Fibroblast of villous mesenchyme (primary cell): Measurements from ENCODE around the gene C1GALT1. TPM values are rescaled to one million over a fixed set of nuclear protein-coding genes. Genes with fewer than 3 reads are reported as not detected.

Experiments
- DNase-seq: peaks from one replicate; pipeline ENCODE4 v3.0.0-alpha.2; 2010; ENCODE audit warnings: low read depth
- H3K4me3 ChIP-seq: 2 replicates; pipeline ENCODE4 v1.5.1; 2011; ENCODE audit warnings: low read depth, mild to moderate bottlenecking, low read length
- total RNA-seq: library from RNA; depleted of rRNA; stranded (reverse); fragments of >200 nt; gene quantifications from 2 replicates; pipeline ENCODE4 v1.2.3, GENCODE V29; 2012
- TF ChIP-seq, protein P1 (sequence below): IDR thresholded peaks from 2 replicates; pipeline ENCODE4 v1.5.1; 2012; ENCODE audit warnings: low read depth, mild to moderate bottlenecking, low read length; ENCODE audit not compliant: insufficient read depth

Gene C1GALT1
- total RNA-seq, 1 donor = 11.7 TPM

DNA sequence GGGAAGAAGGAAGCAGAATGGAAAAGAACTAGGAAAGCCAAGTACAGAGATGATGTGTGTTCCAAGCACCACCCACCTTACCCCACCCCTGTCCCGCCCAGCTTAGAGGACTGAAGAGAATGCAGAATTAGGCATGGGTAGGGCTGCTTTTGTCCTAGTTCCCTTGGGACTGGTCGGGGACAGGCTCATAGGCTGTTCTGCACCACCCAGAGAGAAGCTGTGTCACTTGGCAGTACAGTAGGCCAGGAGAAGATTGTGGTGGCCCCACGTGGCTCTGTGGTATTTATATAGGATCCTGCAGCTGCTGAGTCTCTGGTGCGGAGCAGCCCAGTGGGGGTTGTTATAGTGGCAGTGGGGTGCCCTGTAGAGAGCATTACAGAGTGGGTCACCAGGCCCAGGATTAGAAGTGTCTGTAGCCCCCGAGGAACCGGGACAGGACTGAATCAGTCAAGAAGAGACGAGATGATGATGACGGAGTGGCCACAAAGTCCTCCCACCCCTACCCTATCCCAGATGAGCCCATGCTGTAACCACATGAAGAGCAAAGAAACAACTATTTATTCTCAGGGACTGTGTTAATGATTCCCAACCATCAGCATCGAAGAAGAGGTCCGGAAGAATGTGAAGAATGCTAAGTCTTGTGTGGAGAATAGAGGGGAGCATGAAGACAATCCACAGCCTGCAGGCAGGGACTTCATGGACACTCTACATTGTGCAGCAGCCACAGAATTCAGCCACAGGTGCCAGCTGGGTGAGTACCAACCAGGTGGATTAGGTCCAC is 88.9 kb downstream of the C1GALT1 start:
- no peak overlapping the region for H3K4me3 ChIP-seq
- TF ChIP-seq, protein P1, sequence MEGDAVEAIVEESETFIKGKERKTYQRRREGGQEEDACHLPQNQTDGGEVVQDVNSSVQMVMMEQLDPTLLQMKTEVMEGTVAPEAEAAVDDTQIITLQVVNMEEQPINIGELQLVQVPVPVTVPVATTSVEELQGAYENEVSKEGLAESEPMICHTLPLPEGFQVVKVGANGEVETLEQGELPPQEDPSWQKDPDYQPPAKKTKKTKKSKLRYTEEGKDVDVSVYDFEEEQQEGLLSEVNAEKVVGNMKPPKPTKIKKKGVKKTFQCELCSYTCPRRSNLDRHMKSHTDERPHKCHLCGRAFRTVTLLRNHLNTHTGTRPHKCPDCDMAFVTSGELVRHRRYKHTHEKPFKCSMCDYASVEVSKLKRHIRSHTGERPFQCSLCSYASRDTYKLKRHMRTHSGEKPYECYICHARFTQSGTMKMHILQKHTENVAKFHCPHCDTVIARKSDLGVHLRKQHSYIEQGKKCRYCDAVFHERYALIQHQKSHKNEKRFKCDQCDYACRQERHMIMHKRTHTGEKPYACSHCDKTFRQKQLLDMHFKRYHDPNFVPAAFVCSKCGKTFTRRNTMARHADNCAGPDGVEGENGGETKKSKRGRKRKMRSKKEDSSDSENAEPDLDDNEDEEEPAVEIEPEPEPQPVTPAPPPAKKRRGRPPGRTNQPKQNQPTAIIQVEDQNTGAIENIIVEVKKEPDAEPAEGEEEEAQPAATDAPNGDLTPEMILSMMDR = no peak
- DNase-seq = no peak

DNA sequence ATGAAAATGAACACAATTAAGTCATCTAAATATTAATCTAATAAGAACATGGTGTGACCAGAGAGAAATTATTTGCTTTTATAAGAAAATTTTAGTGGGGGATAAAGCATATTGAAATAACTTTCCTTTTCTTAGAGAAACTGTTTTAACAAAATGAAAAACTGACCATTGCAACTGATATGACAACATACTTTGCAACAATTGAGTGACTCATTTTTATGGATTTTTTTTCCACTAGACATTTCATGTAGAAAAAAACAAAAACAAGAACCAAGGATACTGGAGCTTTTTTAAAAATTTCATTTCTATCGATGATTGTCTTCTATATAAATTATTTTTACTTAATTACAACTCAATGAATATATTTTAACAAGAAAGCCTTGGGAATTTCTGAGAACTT is 90.0 kb downstream of the C1GALT1 start:
- no peak for DNase-seq
- TF ChIP-seq, protein P1 = no peak
- H3K4me3 ChIP-seq = no peak overlapping the region

DNA sequence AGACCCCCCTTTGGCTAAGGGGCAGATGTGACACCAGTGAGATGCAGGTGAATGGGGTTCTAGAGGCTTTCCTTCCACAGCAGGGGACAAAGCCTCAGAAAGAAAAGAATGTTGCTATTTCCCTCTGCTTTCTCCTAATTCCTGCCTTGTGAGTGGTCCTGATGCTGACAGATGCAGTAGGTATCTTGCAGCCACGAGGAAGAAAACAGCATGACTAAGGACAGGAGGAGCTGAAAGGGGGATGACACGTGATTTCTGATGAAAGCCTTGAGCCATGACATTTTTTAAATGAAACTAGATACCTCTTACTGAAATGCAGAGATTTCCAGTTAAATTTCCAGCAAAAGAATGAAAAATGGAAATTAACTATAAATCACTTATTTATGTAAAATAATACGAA is 92.4 kb downstream of the C1GALT1 start:
- TF ChIP-seq, protein P1 = no peak
- no peak for DNase-seq
- H3K4me3 ChIP-seq = no peak overlapping the region

DNA sequence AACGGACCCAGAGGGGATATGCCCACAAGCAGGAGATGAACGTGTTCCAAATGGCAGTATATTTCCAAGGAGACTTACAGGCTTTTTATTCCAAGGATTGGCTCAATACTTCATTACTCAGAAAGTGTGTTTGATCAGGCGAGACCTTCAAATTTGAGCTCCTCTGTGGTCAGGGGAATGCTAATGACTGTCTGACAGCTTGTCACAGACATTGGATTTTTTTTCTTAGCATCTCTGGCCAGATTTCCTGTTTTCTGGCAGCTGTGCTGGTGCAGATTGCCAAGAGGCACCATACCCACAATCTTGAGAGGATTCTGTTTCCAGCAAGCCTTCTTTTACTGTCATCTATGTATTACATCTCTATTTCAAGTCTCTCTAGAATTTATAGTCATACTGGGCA is 93.8 kb downstream of the C1GALT1 start:
- no peak overlapping the region for H3K4me3 ChIP-seq
- TF ChIP-seq, protein P1 = no peak
- no peak for DNase-seq

DNA sequence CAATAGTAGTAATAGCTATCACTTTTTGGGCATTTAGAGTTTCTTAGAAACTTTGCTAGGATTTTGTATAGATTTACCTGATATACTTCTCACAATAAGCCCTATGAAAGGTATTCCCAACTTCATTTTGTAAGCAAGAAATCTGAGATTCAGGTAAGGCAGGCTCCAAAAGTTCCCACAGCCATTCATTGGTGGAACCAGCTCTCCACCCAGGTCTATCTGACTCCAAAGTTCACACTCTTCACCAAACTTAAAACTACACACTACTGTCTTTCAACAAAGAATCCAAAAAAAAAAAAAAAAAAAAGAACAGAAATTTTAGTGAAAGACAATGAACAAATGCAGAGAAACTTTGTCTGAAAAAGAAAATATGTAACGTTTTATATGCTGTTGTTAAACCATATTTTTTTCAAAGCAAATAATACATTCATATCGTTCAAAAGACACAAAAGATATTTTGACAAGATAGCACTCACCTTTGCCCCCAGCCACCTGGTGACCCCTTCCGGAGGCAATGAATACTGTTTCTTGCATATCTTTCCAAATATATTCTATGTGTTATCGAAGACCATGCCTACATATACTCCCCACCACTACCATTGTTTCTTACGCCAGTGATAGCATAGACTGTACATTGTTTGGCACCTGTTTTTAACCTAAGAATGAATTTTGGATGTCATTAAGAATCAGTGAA is 108.2 kb downstream of the C1GALT1 start:
- DNase-seq = no peak
- TF ChIP-seq, protein P1 = no peak
- no peak overlapping the region for H3K4me3 ChIP-seq

DNA sequence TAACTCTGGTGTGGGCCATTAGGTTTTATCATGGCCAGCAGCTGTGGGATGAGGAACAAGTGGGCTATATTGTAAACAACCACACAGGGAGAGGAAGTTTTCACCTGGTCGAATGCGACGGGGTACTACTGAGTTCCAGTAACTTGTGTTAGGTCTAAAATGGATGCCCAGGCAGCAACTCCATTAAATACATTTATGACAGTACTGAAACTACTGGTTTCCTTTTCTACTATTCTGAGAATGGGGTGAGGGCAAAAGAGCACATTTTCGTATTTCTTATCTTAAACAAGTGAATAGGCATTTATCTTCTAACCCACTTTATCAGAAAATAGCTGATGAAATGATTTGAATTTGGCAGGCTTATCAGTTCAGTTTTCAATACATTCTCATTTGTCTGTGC is 109.7 kb downstream of the C1GALT1 start:
- no peak overlapping the region for H3K4me3 ChIP-seq
- DNase-seq = no peak
- TF ChIP-seq, protein P1 = no peak

DNA sequence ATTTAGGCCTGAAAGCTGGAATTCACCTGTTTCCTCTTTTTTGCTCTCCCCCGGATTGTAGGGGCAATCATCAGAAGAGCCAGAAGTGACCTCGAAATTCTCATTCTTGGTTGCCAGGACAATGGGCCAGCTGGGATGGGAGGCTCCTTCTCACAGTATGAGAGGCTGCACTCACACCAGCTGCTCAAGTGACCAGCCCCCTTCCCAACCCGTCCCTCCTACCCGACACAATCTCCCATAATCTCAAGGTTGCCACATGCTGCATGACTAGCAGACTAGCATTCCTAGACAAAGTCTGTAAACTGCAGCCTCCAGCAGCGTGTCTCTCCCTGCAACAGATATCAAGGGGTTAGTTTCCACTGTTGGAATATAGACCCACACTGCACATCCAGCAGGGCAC is 110.3 kb downstream of the C1GALT1 start:
- no peak overlapping the region for H3K4me3 ChIP-seq
- TF ChIP-seq, protein P1 = no peak
- peak; percentile 3 for DNase-seq
